NCI-H146 treated with DMSO at 0.1 percent for 48 hours (cell line): ENCODE results near the gene ATOH7.
"Not testable (repeated sequence)": the region's sequence is repeated elsewhere in the genome, so short reads cannot be mapped to it uniquely, and the experiment has no call there.

Source experiments
- DNase-seq: peaks from one replicate; lab custom pipeline; 2025; ENCODE audit not compliant: unreplicated experiment; lab: John Stamatoyannopoulos, UW

Gene ATOH7

GRCh38 chr10:68237173-68237572 is 5.3 kb upstream of the ATOH7 start:
- no peak for DNase-seq

- DNase-seq = no peak
These were observed 3.7 kb upstream of the ATOH7 start for GRCh38 chr10:68235581-68235980.

- DNase-seq = no peak
These were observed 3.2 kb upstream of the ATOH7 start for GRCh38 chr10:68235111-68235510.

GRCh38 chr10:68233046-68233445 is 1.1 kb upstream of the ATOH7 start:
- DNase-seq = no peak

- DNase-seq = peak; percentile 46
These were observed 652 bp downstream of the ATOH7 start for GRCh38 chr10:68231106-68231816.

- no peak for DNase-seq
These were observed 1.6 kb downstream of the ATOH7 start for GRCh38 chr10:68230268-68230667.

- DNase-seq = no peak
These were observed 7.1 kb downstream of the ATOH7 start for GRCh38 chr10:68224810-68225209.

- no peak for DNase-seq
These were observed 8.3 kb downstream of the ATOH7 start for GRCh38 chr10:68223535-68224165.

- no peak for DNase-seq
These were observed 9.5 kb downstream of the ATOH7 start for GRCh38 chr10:68222391-68222790.

- no peak for DNase-seq
These were observed 10.7 kb downstream of the ATOH7 start for GRCh38 chr10:68221196-68221595.

- DNase-seq = no peak
These were observed 13.1 kb downstream of the ATOH7 start for GRCh38 chr10:68218786-68219185.

GRCh38 chr10:68212721-68213352 is 19.1 kb downstream of the ATOH7 start:
- DNase-seq = peak; percentile 8

- no peak for DNase-seq
These were observed 20.2 kb downstream of the ATOH7 start for GRCh38 chr10:68211669-68212068.

GRCh38 chr10:68208424-68209042 is 23.4 kb downstream of the ATOH7 start:
- DNase-seq = no peak

- DNase-seq = no peak
These were observed 29.0 kb downstream of the ATOH7 start for GRCh38 chr10:68202960-68203353.

- DNase-seq = no peak
These were observed 35.2 kb downstream of the ATOH7 start for GRCh38 chr10:68196701-68197100.

GRCh38 chr10:68195776-68196175 is 36.1 kb downstream of the ATOH7 start:
- not testable (repeated sequence) for DNase-seq

GRCh38 chr10:68194290-68194689 is 37.6 kb downstream of the ATOH7 start:
- no peak for DNase-seq

GRCh38 chr10:68192113-68192512 is 39.8 kb downstream of the ATOH7 start:
- DNase-seq = no peak

- no peak for DNase-seq
These were observed 43.1 kb downstream of the ATOH7 start for GRCh38 chr10:68188835-68189234.

GRCh38 chr10:68185085-68185484 is 46.8 kb downstream of the ATOH7 start:
- no peak for DNase-seq

GRCh38 chr10:68184546-68184945 is 47.4 kb downstream of the ATOH7 start:
- DNase-seq = no peak
